ENCODE data around the gene KRTAP5-6. TPM values are rescaled to one million over a fixed set of nuclear protein-coding genes. Genes with fewer than 3 reads are reported as not detected.

KRTAP5-6 gene
- total and polyA plus RNA-seq, 10 donors, result not detected

DNA sequence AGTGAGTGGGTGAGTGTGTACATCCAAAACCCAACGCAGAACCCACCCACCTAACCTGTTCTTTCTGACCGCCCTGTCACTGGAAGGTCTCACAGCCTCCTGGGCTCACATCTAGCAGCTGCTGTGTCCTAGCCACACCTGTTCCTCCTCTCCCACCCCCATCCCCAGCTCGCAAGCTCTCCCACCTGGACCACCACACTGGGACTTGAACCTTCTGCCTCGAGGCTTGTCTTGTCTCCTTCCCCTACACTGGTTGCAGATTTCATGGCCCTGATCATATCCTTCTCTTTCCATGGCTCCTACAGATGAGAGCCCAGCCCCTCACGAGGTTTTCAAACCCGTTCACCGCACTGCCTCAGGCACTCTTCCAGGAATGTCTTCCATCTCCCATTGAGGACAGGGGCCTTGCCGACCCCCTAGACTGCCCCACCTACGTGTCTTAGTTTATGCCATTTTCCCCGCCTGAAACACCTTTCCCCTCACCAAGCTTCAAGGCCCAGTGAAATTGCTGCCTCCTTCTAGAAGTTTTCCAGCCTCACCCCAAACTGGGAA, 46.7 kb downstream of the KRTAP5-6 start:
- Histone ChIP-seq H3K27me3 (replicated peaks in 1 of 7) (peaks cover 0 to 10% (median 4%) of the 10 kb centered on the region in 7 donors), H3K9me3 (no peaks in the 10 kb centered on the region), H3K4me1 (peaks cover 10 to 49% (median 37%) of the 10 kb centered on the region in 6 donors), H3K27ac (peak overlapping the region in 1 of 8 donors; percentile 55), H3K36me3 (peaks cover 0 to 18% (median 0%) of the 10 kb centered on the region in 6 donors), H3K4me3 (no peak overlapping the region)
- 84 to 91% (median 86%) methylated on average over 10 of the region's 10 CpGs for WGBS, 5 donors
- TF ChIP-seq POLR2AphosphoS5 (IDR thresholded peaks at IDR 0.05), result peak in 2 of 3 donors; percentile 38 to 51
- no peak for TF ChIP-seq POLR2A (IDR thresholded peaks at IDR 0.05)
- TF ChIP-seq, protein P1, sequence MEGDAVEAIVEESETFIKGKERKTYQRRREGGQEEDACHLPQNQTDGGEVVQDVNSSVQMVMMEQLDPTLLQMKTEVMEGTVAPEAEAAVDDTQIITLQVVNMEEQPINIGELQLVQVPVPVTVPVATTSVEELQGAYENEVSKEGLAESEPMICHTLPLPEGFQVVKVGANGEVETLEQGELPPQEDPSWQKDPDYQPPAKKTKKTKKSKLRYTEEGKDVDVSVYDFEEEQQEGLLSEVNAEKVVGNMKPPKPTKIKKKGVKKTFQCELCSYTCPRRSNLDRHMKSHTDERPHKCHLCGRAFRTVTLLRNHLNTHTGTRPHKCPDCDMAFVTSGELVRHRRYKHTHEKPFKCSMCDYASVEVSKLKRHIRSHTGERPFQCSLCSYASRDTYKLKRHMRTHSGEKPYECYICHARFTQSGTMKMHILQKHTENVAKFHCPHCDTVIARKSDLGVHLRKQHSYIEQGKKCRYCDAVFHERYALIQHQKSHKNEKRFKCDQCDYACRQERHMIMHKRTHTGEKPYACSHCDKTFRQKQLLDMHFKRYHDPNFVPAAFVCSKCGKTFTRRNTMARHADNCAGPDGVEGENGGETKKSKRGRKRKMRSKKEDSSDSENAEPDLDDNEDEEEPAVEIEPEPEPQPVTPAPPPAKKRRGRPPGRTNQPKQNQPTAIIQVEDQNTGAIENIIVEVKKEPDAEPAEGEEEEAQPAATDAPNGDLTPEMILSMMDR (IDR thresholded peaks at IDR 0.05 in 8 of 11, conservative IDR thresholded peaks at IDR 0.05 in 3 of 11), result no peak
- DNase-seq, result peak; percentile 44
- intact Hi-C loops (cut with DNase I; ENCODE audit: low total_unique reads), result no loop called here

GRCh38 chr11:1744137-1744886, 47.3 kb downstream of the KRTAP5-6 start:
- Histone ChIP-seq H3K4me3 (no peak overlapping the region), H3K4me1 (peaks cover 10 to 56% (median 43%) of the 10 kb centered on the region in 6 donors), H3K27ac (peak overlapping the region in 5 of 8 donors; percentile 8 to 55 (median 41)), H3K36me3 (peaks cover 0 to 18% (median 0%) of the 10 kb centered on the region in 6 donors), H3K9me3 (no peaks in the 10 kb centered on the region), H3K27me3 (replicated peaks in 1 of 7) (peaks cover 0 to 16% (median 11%) of the 10 kb centered on the region in 7 donors)
- 62 to 79% (median 75%) methylated on average over 22 to 23 of the region's 23 CpGs for WGBS, 5 donors
- peak; percentile 80 for DNase-seq
- intact Hi-C loops (cut with DNase I; ENCODE audit: low total_unique reads), result no loop called here
- TF ChIP-seq POLR2A (IDR thresholded peaks at IDR 0.05), result no peak
- TF ChIP-seq POLR2AphosphoS5 (IDR thresholded peaks at IDR 0.05), result peak in 1 of 3 donors; percentile 2

DNA sequence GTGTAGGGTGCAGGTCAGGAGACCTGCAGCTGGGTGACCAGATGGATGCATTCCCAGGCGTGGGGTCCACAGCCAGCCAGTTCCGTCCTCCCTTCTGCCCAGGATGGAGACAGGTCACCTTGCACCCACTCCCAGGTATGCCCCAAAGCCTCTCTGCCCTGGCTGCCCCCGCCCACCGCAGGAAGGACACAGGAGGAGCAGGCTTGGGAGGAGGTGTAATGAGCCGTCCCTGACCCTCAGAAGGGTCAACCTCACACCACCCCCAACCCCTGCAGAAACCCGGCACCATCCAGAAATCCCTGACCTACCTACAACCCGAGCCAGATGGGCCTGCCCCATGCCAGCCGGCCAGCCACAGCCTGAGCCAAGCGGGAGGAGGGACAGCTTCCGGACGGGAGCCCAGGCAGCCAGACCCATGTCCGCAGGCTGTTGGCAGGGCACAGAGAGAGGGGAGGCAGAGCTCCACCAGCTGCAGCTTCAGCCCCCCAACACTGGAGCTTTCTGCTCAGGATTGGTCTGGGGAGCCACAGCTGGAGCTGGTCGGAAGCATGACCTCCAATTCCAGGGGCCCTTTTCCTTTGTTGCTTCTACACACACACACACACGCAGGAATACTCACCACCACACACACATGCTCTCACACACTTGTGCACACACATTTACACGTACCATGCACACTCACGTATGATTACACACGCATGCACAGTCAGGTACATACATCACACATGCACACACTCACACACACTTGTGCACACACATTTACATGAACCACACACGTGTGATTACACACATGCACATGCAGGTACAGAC, 48.1 kb downstream of the KRTAP5-6 start:
- WGBS, 5 donors, result 70 to 81% (median 77%) methylated on average over 8 to 18 of the region's 18 CpGs

More for the DNA sequence above, 48.1 kb downstream of the KRTAP5-6 start:
- Histone ChIP-seq H3K9me3 (no peaks in the 10 kb centered on the region), H3K4me3 (peak overlapping the region in 1 of 8 donors; percentile 77), H3K27ac (peak overlapping the region in 5 of 8 donors; percentile 8 to 55 (median 41)), H3K27me3 (replicated peaks in 1 of 7) (peaks cover 0 to 24% (median 12%) of the 10 kb centered on the region in 7 donors), H3K4me1 (peaks cover 10 to 64% (median 51%) of the 10 kb centered on the region in 6 donors), H3K36me3 (peaks cover 0 to 18% (median 0%) of the 10 kb centered on the region in 6 donors)
- intact Hi-C loops (cut with DNase I; ENCODE audit: low total_unique reads), result no loop called here
- no peak for TF ChIP-seq POLR2A (IDR thresholded peaks at IDR 0.05)
- TF ChIP-seq, protein P1 (IDR thresholded peaks at IDR 0.05 in 8 of 11, conservative IDR thresholded peaks at IDR 0.05 in 3 of 11), result no peak
- peak; percentile 17 to 81 (median 77) for TF ChIP-seq POLR2AphosphoS5 (IDR thresholded peaks at IDR 0.05)
- DNase-seq, result peak; percentile 80

Measured in spleen (tissue), 11 donors.